ENCODE measurements around the gene WAC.

DNA sequence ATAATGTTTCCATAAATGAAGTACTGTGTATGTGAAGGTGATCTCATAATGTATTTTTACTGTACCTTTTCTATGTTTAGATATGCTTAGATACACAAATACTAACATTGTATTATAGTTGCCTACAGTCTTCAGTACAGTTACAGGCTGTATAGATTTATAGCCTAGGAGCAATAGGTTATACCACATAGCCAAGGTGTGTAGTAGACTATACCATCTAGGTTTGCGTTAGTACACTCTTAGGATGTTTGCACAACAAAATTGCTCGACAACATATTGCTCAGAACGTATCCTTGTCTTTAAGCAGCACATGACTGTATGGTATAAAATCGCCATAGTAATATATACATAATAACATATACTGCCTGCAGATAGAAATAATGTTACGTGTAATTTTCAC, 42.9 kb downstream of the WAC start:
- TF ChIP-seq TP53 (CRISPR knock-in tag; IDR thresholded peaks at IDR 0.05) (no peak), ZFP36 (IDR thresholded peaks at IDR 0.05; ENCODE audit: borderline replicate concordance, partially characterized antibody) (no peak), RNF2 (IDR thresholded peaks at IDR 0.05; ENCODE audit: borderline replicate concordance, low read depth) (no peak), CTCF (IDR thresholded peaks at IDR 0.05) (no peak), CBX8 (IDR thresholded peaks at IDR 0.05) (no peak), CHD2 (IDR thresholded peaks at IDR 0.05; ENCODE audit: low read length, partially characterized antibody) (no peak), SMC3 (IDR thresholded peaks at IDR 0.05) (no peak), REST (IDR thresholded peaks at IDR 0.05) (no peak), POLR2A (IDR thresholded peaks at IDR 0.05; ENCODE audit: low read length) (no peak), MYC (IDR thresholded peaks at IDR 0.05; ENCODE audit: borderline replicate concordance, low read length) (no peak)
- TF ChIP-seq, protein P1, sequence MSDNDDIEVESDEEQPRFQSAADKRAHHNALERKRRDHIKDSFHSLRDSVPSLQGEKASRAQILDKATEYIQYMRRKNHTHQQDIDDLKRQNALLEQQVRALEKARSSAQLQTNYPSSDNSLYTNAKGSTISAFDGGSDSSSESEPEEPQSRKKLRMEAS (IDR thresholded peaks at IDR 0.05), result no peak
